Posterior vena cava (tissue), 2 donors: ENCODE results near the gene CLMP. TPM values are rescaled to one million over a fixed set of nuclear protein-coding genes. Genes with fewer than 3 reads are reported as not detected.
"Not testable (repeated sequence)": the region's sequence is repeated elsewhere in the genome, so short reads cannot be mapped to it uniquely, and the experiment has no call there.

ENCODE experiments used
- DNase-seq: peaks from one replicate; pipeline ENCODE4 v3.0.0-alpha.2; 2020; ENCODE audit warnings: low spot score
- intact Hi-C, 2 donors: fragments of 100-400 bp; cut with DNase I; formaldehyde crosslinking; loops; one replicate each; pipeline versions ENCODE4 v1.14.1 to v1.14.2; 2022 to 2023
- total RNA-seq, 2 donors: library from RNA; stranded (reverse); fragmentation: NEBNext Ultra II Directional; extraction: Animal tissue kit (Norgen Biotek cat#: 25700); gene quantifications; one replicate each; pipeline ENCODE4 v1.2.1, GENCODE V29; 2021
- donor health status: DM: yes; HTN: yes; CAD: no.
- donor health status: DM: yes; HTN: yes; CAD: no.

The CLMP gene
- total RNA-seq, 2 donors from 2014 or later = 24.6 to 28.3 TPM

GRCh38 chr11:123176785-123177184, 18.3 kb downstream of the CLMP start:
- intact Hi-C loops = no loop called here

DNA sequence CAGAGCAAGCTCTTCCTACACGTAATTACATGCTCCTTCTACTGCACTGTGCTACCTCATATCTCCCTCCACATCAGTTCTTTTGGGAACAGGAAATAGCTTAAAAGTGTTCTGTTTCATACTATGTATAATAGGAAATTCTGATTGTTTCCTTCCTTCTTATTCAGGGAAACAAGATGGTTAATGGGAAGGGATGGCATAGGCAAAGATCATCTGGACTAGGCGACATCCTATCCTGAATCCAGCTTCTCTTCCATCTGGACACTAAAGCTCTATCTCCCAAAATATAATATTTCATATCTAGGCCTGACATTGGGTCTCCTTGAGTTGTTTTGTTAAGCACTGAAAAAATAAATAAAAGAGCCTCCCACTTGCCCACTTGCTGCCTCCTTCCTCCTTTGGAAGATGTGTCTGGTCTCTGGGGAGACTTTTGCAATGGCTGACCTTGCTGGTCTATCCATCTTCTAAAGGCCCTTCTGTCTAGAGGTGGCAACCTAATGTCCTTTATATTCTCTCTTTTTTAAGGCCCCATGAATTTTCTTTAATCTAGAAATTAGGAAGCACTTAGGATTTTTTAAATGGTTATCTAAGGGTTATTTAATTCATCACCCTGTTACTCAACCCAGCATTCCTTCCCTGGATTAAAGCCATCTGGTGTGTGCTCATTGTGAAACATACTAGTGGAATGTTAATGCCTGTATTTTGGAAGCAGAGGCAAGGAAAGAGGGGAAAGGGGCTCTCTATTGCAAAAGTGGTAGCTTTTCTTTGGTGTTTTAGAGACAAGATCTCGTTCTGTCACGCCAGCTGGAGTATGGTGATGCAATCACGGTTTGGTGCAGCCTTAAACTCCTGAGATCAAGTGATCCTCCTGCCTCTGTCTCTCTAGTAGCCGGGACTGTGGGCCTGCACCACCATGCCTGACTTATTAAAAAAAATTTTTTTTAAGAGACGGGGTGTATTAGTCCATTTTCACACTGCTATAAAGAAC, 20.6 kb downstream of the CLMP start:
- intact Hi-C loops = no loop called here
- peak; percentile 81 for DNase-seq

More at GRCh38 chr11:123176785-123177184, 18.3 kb downstream of the CLMP start:
- DNase-seq = no peak

DNA sequence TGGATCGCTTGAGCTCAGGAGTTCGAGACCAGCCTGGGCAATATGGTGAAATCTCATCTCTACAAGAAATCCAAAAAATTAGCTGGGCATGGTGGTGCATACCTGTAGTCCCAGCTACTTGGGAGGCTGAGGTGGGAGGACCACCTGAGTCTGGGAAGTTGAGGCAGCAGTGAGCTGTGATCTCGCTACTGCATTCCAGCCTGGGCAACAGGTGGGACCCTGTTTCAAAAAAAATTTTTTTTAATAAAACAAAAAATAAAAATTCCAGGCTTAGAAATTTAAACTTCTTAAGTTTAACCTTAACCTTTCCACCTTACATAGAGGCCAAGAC, 21.2 kb downstream of the CLMP start:
- intact Hi-C loops = no loop called here
- no peak for DNase-seq

- DNase-seq = no peak
- intact Hi-C loops = no loop called here
These were observed 21.8 kb downstream of the CLMP start for GRCh38 chr11:123173040-123173855.

- intact Hi-C loops = no loop called here
- no peak for DNase-seq
These were observed 24.1 kb downstream of the CLMP start for GRCh38 chr11:123170929-123171328.

DNA sequence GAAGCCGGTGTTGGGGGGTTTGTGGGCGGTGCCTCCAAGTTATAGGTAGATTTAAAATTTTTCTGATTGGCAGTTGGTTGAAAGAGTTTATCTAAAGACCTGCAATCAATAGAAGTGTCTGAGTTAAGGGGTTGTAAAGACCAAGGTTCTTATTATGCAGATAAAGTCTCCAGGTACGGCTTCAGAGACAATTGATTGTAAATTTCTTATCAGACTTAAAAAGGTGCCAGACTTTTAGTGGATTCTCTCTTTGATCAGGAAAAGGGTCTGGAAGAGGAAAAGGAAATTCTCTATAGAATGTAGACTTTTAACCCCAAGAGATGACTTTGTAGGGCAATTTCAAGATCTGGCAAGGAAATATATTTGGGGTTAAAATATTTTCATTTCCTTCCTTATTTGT, 25.2 kb downstream of the CLMP start:
- no peak for DNase-seq

GRCh38 chr11:123168955-123169484, 26.0 kb downstream of the CLMP start:
- DNase-seq = no peak
- intact Hi-C loops = no loop called here

More for the DNA sequence above, 25.2 kb downstream of the CLMP start:
- intact Hi-C loops = no loop called here

DNA sequence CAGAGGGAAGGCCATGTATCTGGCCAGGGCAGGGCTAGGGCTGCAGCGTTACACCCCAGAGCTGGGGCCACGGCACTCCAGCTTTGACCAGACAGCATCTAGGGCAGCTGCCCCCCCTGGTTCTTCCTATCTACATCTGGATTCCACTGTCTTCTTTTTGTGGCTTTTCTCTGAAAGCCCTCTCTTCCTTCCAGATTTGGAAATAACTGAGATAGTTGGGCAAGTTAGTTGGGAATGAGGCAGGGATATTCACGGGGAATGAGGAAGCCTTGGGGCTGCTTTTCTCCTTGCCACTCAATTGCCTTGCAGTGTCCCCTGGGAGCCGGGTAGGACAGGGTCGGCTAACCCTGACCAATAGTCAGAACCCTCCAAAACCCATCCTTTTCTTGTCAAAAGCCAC, 26.8 kb downstream of the CLMP start:
- no peak for DNase-seq
- intact Hi-C loops = no loop called here

- intact Hi-C loops = no loop called here
- no peak for DNase-seq
These were observed 28.9 kb downstream of the CLMP start for GRCh38 chr11:123166071-123166559.

GRCh38 chr11:123164732-123165450, 30.2 kb downstream of the CLMP start:
- no peak for DNase-seq
- intact Hi-C loops = no loop called here

- DNase-seq = no peak
- intact Hi-C loops = no loop called here
These were observed 31.4 kb downstream of the CLMP start for GRCh38 chr11:123163621-123164020.

- DNase-seq = no peak
- intact Hi-C loops = no loop called here
These were observed 33.5 kb downstream of the CLMP start for GRCh38 chr11:123161376-123162030.

GRCh38 chr11:123159183-123159857, 35.7 kb downstream of the CLMP start:
- DNase-seq = no peak
- intact Hi-C loops = no loop called here

DNA sequence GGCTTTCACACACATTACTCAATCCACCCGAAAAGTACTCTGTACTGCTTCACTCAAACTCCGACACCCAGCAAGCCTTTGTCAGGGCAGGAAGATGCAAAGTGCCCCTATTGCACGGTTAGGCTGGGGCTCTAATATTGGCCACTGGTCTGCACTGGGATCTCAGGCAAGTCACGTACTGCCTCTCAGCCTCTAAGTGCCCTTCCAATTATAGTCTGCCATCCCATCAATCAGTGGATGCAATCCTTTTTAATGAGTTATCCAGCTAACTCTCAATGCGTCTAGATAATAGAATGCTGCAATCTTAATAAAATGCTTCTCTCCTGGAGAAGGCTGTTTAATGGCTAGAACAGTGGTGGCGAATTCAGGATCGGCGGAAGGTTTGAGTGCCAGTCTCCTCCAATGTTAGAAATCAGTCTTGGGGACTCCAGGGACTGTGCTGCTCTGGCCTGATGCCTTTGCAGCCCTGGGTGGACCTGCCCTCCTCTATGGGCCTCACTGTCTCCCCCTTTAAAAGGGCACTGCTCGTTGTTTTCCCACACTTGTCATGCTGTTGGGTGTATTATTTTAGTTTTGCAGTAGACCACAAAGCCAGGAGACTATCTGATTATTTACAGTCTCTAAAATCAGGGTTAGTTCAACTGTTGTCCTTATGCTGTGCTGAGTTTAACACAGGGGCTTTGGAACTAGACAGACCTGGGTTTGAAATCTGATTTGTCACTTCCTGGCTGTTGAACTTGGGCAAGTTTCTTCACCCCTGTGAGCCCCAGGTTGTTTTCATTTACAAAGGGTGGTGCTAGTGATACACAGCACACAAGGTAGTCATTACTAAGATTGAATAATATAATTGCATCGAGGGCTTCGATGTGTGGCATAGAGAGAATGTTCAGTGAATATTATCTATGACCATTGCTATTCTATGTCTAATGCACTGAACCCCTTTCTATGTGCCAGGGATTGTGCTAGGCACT, 36.7 kb downstream of the CLMP start:
- DNase-seq = no peak
- intact Hi-C loops = no loop called here

- DNase-seq = no peak
- intact Hi-C loops = no loop called here
These were observed 42.1 kb downstream of the CLMP start for GRCh38 chr11:123152951-123153350.

GRCh38 chr11:123152346-123152745, 42.7 kb downstream of the CLMP start:
- DNase-seq, intact Hi-C loops: not testable (repeated sequence)

GRCh38 chr11:123151796-123152195, 43.3 kb downstream of the CLMP start:
- DNase-seq = no peak
- intact Hi-C loops = no loop called here
